ENCODE results near the gene CNTN4.

DNA sequence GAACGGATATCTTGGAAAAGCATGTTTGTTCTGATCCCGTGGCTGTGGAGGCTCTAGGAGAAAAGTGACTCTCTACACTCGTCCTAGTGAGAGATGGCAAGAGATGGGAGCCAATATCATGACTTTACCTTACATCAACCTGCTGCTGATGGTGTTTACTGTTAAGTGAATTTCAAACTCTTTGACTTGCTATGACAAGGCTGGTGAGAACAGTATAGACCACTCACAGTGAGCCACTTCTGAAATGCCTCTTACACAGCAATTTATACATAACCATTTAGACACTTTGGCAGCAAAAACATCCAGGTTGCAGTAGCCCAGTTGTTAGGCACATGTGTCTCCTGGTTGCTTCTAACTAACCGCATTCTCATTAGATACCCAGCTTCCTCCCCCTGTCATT is 968.2 kb downstream of the CNTN4 start:
- TF ChIP-seq, protein P1, sequence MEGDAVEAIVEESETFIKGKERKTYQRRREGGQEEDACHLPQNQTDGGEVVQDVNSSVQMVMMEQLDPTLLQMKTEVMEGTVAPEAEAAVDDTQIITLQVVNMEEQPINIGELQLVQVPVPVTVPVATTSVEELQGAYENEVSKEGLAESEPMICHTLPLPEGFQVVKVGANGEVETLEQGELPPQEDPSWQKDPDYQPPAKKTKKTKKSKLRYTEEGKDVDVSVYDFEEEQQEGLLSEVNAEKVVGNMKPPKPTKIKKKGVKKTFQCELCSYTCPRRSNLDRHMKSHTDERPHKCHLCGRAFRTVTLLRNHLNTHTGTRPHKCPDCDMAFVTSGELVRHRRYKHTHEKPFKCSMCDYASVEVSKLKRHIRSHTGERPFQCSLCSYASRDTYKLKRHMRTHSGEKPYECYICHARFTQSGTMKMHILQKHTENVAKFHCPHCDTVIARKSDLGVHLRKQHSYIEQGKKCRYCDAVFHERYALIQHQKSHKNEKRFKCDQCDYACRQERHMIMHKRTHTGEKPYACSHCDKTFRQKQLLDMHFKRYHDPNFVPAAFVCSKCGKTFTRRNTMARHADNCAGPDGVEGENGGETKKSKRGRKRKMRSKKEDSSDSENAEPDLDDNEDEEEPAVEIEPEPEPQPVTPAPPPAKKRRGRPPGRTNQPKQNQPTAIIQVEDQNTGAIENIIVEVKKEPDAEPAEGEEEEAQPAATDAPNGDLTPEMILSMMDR (IDR thresholded peaks at IDR 0.05; ENCODE audit: low read depth, low read length, missing input control): no peak
- no peak for TF ChIP-seq RAD21 (IDR thresholded peaks at IDR 0.05)
- no peak for TF ChIP-seq YY1 (IDR thresholded peaks at IDR 0.05)
- no peak for TF ChIP-seq ATF3 (IDR thresholded peaks at IDR 0.05)
- TF ChIP-seq MAX (IDR thresholded peaks at IDR 0.05): no peak

Measured in liver (tissue), 3 donors.